ENCODE data around the gene APOM. TPM values are rescaled to one million over a fixed set of nuclear protein-coding genes. Genes with fewer than 3 reads are reported as not detected.

Gene APOM
- total RNA-seq, 1 donor from 2014 or later = 2.6 TPM

DNA sequence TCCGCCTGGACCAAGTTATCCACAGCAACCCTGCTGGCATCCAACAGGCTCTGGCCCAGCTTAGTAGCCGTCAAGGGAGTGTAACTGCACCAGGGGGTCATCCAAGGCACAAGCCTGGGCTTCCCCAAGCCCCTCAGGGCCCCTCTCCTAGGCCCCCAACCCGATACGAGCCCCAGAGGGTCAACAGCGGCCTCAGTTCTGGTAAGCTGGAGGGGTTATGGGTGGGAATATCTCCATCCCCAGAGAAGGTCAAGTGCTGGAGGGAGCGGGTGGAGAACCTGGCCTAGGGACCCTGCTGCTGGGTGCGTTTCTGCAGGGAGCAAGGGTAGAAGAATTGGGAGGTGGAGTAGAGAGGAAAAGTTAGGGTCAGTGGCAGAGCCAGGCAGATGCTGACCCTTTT is 22.2 kb upstream of the APOM start:
- Mint-ChIP-seq H3K4me3 (peak overlapping the region; percentile 38), H3K36me3 (peaks cover 51% of the 10 kb centered on the region), H3K4me1 (peaks cover 2% of the 10 kb centered on the region), H3K9me3 (no peaks in the 10 kb centered on the region), H3K27ac (no peak overlapping the region), H3K27me3 (ENCODE audit: insufficient read depth, low read depth) (peaks cover 8% of the 10 kb centered on the region)
- Histone ChIP-seq H3K27me3 (no peaks in the 10 kb centered on the region), H3K27ac (peak overlapping the region; percentile 13), H3K9ac (no peak overlapping the region), H2AFZ (replicated peaks) (no peak overlapping the region), H3K4me2 (no peak overlapping the region), H3K4me1 (no peaks in the 10 kb centered on the region), H3K4me3 (no peak overlapping the region), H3K9me3 (ENCODE audit: low read depth) (no peaks in the 10 kb centered on the region), H3K79me2 (ENCODE audit: low read depth) (peaks cover 39% of the 10 kb centered on the region), H4K20me1 (ENCODE audit: low read depth) (peaks cover 78% of the 10 kb centered on the region), H3F3A (ENCODE audit: low read depth) (peaks cover 80% of the 10 kb centered on the region), H3K36me3 (peaks cover 10% of the 10 kb centered on the region)
- TF ChIP-seq EZH2 (IDR thresholded peaks at IDR 0.05) (no peak), EZH2phosphoT487 (IDR thresholded peaks at IDR 0.05) (no peak)
- TF ChIP-seq, protein P1, sequence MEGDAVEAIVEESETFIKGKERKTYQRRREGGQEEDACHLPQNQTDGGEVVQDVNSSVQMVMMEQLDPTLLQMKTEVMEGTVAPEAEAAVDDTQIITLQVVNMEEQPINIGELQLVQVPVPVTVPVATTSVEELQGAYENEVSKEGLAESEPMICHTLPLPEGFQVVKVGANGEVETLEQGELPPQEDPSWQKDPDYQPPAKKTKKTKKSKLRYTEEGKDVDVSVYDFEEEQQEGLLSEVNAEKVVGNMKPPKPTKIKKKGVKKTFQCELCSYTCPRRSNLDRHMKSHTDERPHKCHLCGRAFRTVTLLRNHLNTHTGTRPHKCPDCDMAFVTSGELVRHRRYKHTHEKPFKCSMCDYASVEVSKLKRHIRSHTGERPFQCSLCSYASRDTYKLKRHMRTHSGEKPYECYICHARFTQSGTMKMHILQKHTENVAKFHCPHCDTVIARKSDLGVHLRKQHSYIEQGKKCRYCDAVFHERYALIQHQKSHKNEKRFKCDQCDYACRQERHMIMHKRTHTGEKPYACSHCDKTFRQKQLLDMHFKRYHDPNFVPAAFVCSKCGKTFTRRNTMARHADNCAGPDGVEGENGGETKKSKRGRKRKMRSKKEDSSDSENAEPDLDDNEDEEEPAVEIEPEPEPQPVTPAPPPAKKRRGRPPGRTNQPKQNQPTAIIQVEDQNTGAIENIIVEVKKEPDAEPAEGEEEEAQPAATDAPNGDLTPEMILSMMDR (IDR thresholded peaks at IDR 0.05) = no peak
- DNase-seq (ENCODE audit: low spot score) = no peak

DNA sequence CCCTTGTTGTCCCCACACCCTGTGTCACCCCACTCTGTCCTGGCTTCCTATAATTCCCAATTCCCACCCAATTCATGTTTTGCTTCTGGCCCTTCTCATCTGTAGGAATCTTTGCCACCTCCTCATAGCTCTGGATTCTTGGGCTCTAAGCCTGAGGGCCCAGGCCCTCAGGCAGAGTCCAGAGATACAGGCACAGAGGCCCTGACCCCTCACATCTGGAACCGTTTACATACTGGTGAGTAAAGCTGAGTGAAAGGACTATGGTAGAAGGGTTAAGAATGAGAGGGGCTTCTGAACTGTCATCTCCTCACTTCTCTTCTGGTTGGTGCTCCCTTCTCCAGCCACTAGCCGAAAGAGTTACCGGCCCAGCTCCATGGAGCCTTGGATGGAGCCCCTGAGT is 21.6 kb upstream of the APOM start:
- peaks cover 32% of the 10 kb centered on the region for H3K79me2 ChIP-seq (ENCODE audit: low read depth)
- H3K4me3 ChIP-seq = no peak overlapping the region
- no peaks in the 10 kb centered on the region for H3K4me1 ChIP-seq
- TF ChIP-seq EZH2 (IDR thresholded peaks at IDR 0.05) = no peak
- TF ChIP-seq, protein P1 (IDR thresholded peaks at IDR 0.05) = no peak
- H3K36me3 ChIP-seq = peaks cover 4% of the 10 kb centered on the region
- H2AFZ ChIP-seq (replicated peaks) = no peak overlapping the region
- no peaks in the 10 kb centered on the region for H3K9me3 ChIP-seq (ENCODE audit: low read depth)
- peaks cover 8% of the 10 kb centered on the region for H3K27me3 Mint-ChIP-seq (ENCODE audit: insufficient read depth, low read depth)
- H3K9me3 Mint-ChIP-seq = no peaks in the 10 kb centered on the region
- no peak for DNase-seq (ENCODE audit: low spot score)
- H3K36me3 Mint-ChIP-seq = peaks cover 51% of the 10 kb centered on the region
- no peak overlapping the region for H3K9ac ChIP-seq
- peaks cover 2% of the 10 kb centered on the region for H3K4me1 Mint-ChIP-seq
- peaks cover 72% of the 10 kb centered on the region for H4K20me1 ChIP-seq (ENCODE audit: low read depth)
- H3K4me3 Mint-ChIP-seq = peak overlapping the region; percentile 20
- no peak overlapping the region for H3K4me2 ChIP-seq
- H3K27ac Mint-ChIP-seq = peak overlapping the region; percentile 67
- peak overlapping the region; percentile 17 for H3K27ac ChIP-seq
- no peaks in the 10 kb centered on the region for H3K27me3 ChIP-seq
- peaks cover 83% of the 10 kb centered on the region for H3F3A ChIP-seq (ENCODE audit: low read depth)

DNA sequence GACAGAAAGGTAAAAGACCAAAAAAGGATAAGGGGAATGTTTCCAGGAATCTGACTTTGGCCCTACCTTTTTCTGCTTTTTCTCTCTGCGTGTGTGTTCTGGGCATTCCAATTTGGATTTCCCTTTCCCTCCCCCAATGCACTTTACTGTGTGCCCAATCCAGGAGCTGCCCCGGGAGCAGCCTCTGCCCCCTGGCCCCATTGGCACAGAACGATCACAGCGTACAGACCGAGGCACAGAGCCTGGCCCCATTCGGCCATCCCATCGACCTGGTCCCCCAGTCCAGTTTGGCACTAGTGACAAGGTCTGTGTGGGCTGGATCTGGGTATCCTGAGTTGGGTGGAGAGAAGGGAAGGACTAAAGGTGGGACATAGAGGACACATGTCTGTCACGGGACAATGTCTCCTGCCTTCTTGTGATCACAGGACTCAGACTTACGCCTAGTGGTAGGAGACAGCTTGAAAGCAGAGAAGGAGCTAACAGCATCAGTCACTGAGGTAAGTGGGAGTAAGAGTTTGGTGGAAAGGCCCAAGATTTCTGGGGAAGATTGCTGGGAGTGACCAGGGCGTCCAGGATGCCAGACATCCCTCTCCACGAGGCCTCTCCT is 20.6 kb upstream of the APOM start:
- no peak overlapping the region for H3K9ac ChIP-seq
- H3K27ac ChIP-seq = no peak overlapping the region
- no peaks in the 10 kb centered on the region for H3K27me3 ChIP-seq
- H3K27ac Mint-ChIP-seq = no peak overlapping the region
- H3K4me3 Mint-ChIP-seq = no peak overlapping the region
- peaks cover 49% of the 10 kb centered on the region for H3K36me3 Mint-ChIP-seq
- H2AFZ ChIP-seq (replicated peaks) = no peak overlapping the region
- peaks cover 3% of the 10 kb centered on the region for H3K27me3 Mint-ChIP-seq (ENCODE audit: insufficient read depth, low read depth)
- no peak overlapping the region for H3K4me3 ChIP-seq
- peaks cover 68% of the 10 kb centered on the region for H4K20me1 ChIP-seq (ENCODE audit: low read depth)
- H3K4me1 Mint-ChIP-seq = peaks cover 2% of the 10 kb centered on the region
- H3K4me2 ChIP-seq = no peak overlapping the region
- no peaks in the 10 kb centered on the region for H3K9me3 Mint-ChIP-seq
- H3K9me3 ChIP-seq (ENCODE audit: low read depth) = no peaks in the 10 kb centered on the region
- H3K4me1 ChIP-seq = no peaks in the 10 kb centered on the region
- TF ChIP-seq EZH2phosphoT487 (IDR thresholded peaks at IDR 0.05) (no peak), EZH2 (IDR thresholded peaks at IDR 0.05) (no peak)
- TF ChIP-seq, protein P1 (IDR thresholded peaks at IDR 0.05) = no peak
- peaks cover 3% of the 10 kb centered on the region for H3K36me3 ChIP-seq
- peaks cover 85% of the 10 kb centered on the region for H3F3A ChIP-seq (ENCODE audit: low read depth)
- peaks cover 25% of the 10 kb centered on the region for H3K79me2 ChIP-seq (ENCODE audit: low read depth)
- no peak for DNase-seq (ENCODE audit: low spot score)
